ENCODE measurements around the gene MED13. TPM values are rescaled to one million over a fixed set of nuclear protein-coding genes. Genes with fewer than 3 reads are reported as not detected.

The MED13 gene
- total RNA-seq, 2 donors from 2014 or later, result 76.5 to 98.3 TPM

Other genes starting within 250 kb of the MED13 start
- 1 to 10 TPM; 1.5 to 2.3 TPM for gene BRIP1, start 201.8 kb downstream of the MED13 start, total RNA-seq
- gene INTS2, start 137.3 kb downstream of the MED13 start, total RNA-seq, result 10 to 100 TPM in 1 of 2 donors, 1 to 10 TPM in 1; 9.5 to 11.4 TPM

All from T-helper 17 cell (primary cell).